Measurements from ENCODE around the gene FGB. TPM values are rescaled to one million over a fixed set of nuclear protein-coding genes. Genes with fewer than 3 reads are reported as not detected.

FGB gene
- total and polyA plus RNA-seq, 2 donors (not counting 1 experiment from before 2014, with no cell fraction given), result not detected

- no peaks in the 10 kb centered on the region for H4K20me1 ChIP-seq (ENCODE audit: control insufficient read depth, extremely low read depth, insufficient read depth, low read length)
- H3K4me3 ChIP-seq (replicated peaks in 1 of 4; ENCODE audit: control extremely low read depth in 1 of 4, insufficient read depth in 1 of 4, low read depth in 3 of 4, low read length in 4 of 4), result no peak overlapping the region
- H3K4me2 ChIP-seq (ENCODE audit: extremely low read depth, insufficient read depth, low read length), result no peak overlapping the region
- H3K4me1 ChIP-seq (ENCODE audit: control insufficient read depth, extremely low read depth, insufficient read depth, low read length), result no peaks in the 10 kb centered on the region
- H3K27ac ChIP-seq (ENCODE audit: insufficient read depth, low read length), result no peak overlapping the region
- H3K9ac ChIP-seq (ENCODE audit: insufficient read depth, low read length), result no peak overlapping the region
- TF ChIP-seq EZH2 (IDR thresholded peaks at IDR 0.05; ENCODE audit: low read length, missing control alignments) (no peak), CTCF (conservative IDR thresholded peaks at IDR 0.05 in 1 of 2, IDR thresholded peaks at IDR 0.05 in 1 of 2; ENCODE audit: low read depth in 1 of 2, low read length in 2 of 2) (no peak)
- no peaks in the 10 kb centered on the region for H3K27me3 ChIP-seq (ENCODE audit: control insufficient read depth, insufficient read depth, low read length)
- no peaks in the 10 kb centered on the region for H3K9me3 ChIP-seq (ENCODE audit: control insufficient read depth, insufficient read depth, low read depth, low read length)
- DNase-seq (ENCODE audit: low read depth in 2 of 2), result no peak
- H3K36me3 ChIP-seq (ENCODE audit: control insufficient read depth, insufficient read depth, low read length), result no peaks in the 10 kb centered on the region
- H2AFZ ChIP-seq (ENCODE audit: low read length), result no peak overlapping the region
- no peaks in the 10 kb centered on the region for H3K79me2 ChIP-seq (ENCODE audit: control insufficient read depth, insufficient read depth, low read length)
Observed at GRCh38 chr4:154586296-154587033, 23.7 kb downstream of the FGB start.

DNA sequence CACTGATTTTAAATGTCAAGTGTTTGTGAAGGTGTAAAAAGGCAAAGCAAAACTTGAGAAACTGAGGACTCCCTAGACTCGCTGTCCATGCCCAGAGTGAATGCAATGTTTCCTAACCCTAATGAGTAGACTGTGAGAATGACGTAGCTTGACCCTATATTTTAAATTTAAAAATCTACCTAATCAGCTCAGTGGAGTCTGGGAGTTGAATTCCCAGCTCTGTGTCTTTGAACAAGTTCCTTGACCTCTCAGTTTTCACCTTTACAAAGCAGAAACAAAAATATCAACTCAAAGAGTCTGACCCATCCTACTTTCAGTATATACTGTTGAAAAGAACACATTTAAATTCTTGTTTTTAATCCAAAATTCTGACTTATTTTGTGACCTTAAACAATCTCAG is 25.4 kb downstream of the FGB start:
- H3K9me3 ChIP-seq (ENCODE audit: control insufficient read depth, insufficient read depth, low read depth, low read length), result no peaks in the 10 kb centered on the region
- no peaks in the 10 kb centered on the region for H3K36me3 ChIP-seq (ENCODE audit: control insufficient read depth, insufficient read depth, low read length)
- H3K9ac ChIP-seq (ENCODE audit: insufficient read depth, low read length), result no peak overlapping the region
- H3K27me3 ChIP-seq (ENCODE audit: control insufficient read depth, insufficient read depth, low read length), result no peaks in the 10 kb centered on the region
- H3K27ac ChIP-seq (ENCODE audit: insufficient read depth, low read length), result no peak overlapping the region
- no peak overlapping the region for H3K4me3 ChIP-seq (replicated peaks in 1 of 4; ENCODE audit: control extremely low read depth in 1 of 4, insufficient read depth in 1 of 4, low read depth in 3 of 4, low read length in 4 of 4)
- no peaks in the 10 kb centered on the region for H4K20me1 ChIP-seq (ENCODE audit: control insufficient read depth, extremely low read depth, insufficient read depth, low read length)
- DNase-seq (ENCODE audit: low read depth in 2 of 2), result no peak
- H3K4me1 ChIP-seq (ENCODE audit: control insufficient read depth, extremely low read depth, insufficient read depth, low read length), result no peaks in the 10 kb centered on the region
- no peak for TF ChIP-seq EZH2 (IDR thresholded peaks at IDR 0.05; ENCODE audit: low read length, missing control alignments)
- TF ChIP-seq CTCF (conservative IDR thresholded peaks at IDR 0.05 in 1 of 2, IDR thresholded peaks at IDR 0.05 in 1 of 2; ENCODE audit: low read depth in 1 of 2, low read length in 2 of 2), result no peak
- no peak overlapping the region for H2AFZ ChIP-seq (ENCODE audit: low read length)
- H3K79me2 ChIP-seq (ENCODE audit: control insufficient read depth, insufficient read depth, low read length), result no peaks in the 10 kb centered on the region
- no peak overlapping the region for H3K4me2 ChIP-seq (ENCODE audit: extremely low read depth, insufficient read depth, low read length)

DNA sequence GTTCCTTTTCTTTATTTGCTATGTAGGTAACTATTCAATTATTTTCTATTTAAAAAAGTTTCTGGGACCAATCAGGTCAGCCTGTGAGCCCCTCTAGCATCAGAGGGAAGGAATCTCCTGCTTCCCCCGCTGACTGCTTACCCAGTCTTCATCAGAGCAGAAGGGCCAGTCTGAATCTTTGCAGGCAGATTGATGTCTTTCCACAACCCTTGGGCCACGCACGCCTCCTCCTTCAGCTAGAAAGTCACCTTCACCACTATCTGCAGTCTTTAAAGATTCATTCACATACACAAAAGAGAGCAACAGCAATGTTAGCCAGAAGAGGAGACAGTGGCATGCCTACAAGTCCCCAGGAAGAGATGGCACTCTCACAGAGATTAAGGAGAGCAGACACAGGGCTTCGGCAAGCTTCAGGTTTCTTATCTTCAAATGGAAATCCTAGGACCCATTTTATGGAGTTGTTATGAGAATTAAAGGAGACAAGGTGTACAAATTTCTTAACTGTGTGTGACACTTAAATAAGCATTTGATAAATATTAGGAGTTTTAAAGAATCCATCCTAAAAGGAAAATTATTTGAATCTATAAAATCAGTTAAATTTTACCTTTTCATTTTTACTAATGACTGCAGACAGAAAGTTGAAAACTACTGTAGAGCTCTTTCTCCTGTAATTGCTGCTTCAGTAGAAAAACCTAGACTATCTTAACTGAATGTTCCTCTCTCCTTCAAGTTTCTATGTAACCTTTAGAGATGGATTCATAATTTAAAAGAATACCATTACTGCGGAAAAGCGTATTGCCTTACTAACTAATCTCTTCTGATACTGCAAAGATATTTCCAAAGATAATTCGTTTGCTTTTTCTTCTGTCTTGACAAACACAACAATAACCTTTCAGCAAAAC is 26.7 kb downstream of the FGB start:
- H3K27me3 ChIP-seq (ENCODE audit: control insufficient read depth, insufficient read depth, low read length), result no peaks in the 10 kb centered on the region
- H3K9ac ChIP-seq (ENCODE audit: insufficient read depth, low read length), result no peak overlapping the region
- no peak overlapping the region for H2AFZ ChIP-seq (ENCODE audit: low read length)
- TF ChIP-seq EZH2 (IDR thresholded peaks at IDR 0.05; ENCODE audit: low read length, missing control alignments), result no peak
- no peak for TF ChIP-seq CTCF (conservative IDR thresholded peaks at IDR 0.05 in 1 of 2, IDR thresholded peaks at IDR 0.05 in 1 of 2; ENCODE audit: low read depth in 1 of 2, low read length in 2 of 2)
- no peak for DNase-seq (ENCODE audit: low read depth in 2 of 2)
- H3K4me3 ChIP-seq (replicated peaks in 1 of 4; ENCODE audit: control extremely low read depth in 1 of 4, insufficient read depth in 1 of 4, low read depth in 3 of 4, low read length in 4 of 4), result no peak overlapping the region
- H3K79me2 ChIP-seq (ENCODE audit: control insufficient read depth, insufficient read depth, low read length), result no peaks in the 10 kb centered on the region
- no peaks in the 10 kb centered on the region for H3K9me3 ChIP-seq (ENCODE audit: control insufficient read depth, insufficient read depth, low read depth, low read length)
- no peaks in the 10 kb centered on the region for H3K36me3 ChIP-seq (ENCODE audit: control insufficient read depth, insufficient read depth, low read length)
- no peak overlapping the region for H3K27ac ChIP-seq (ENCODE audit: insufficient read depth, low read length)
- no peaks in the 10 kb centered on the region for H4K20me1 ChIP-seq (ENCODE audit: control insufficient read depth, extremely low read depth, insufficient read depth, low read length)
- H3K4me2 ChIP-seq (ENCODE audit: extremely low read depth, insufficient read depth, low read length), result no peak overlapping the region
- no peaks in the 10 kb centered on the region for H3K4me1 ChIP-seq (ENCODE audit: control insufficient read depth, extremely low read depth, insufficient read depth, low read length)
